GM19452 (cell line): ENCODE measurements around the gene MKX.

Experiments
- ATAC-seq: cut with Tn5 transposase; IDR thresholded peaks from one replicate; pipeline ENCODE4 v1.9.1; 2021; ENCODE audit not compliant: unreplicated experiment

MKX gene

GRCh38 chr10:27658788-27659187, 86.8 kb downstream of the MKX start:
- ATAC-seq, result no peak

- ATAC-seq, result no peak
Observed at GRCh38 chr10:27655296-27655695, 90.3 kb downstream of the MKX start.

- no peak for ATAC-seq
Observed at GRCh38 chr10:27654284-27654683, 91.3 kb downstream of the MKX start.

- ATAC-seq, result no peak
Observed at GRCh38 chr10:27646604-27647175, 98.9 kb downstream of the MKX start.

GRCh38 chr10:27646194-27646593, 99.4 kb downstream of the MKX start:
- ATAC-seq, result no peak

GRCh38 chr10:27644307-27644939, 101.2 kb downstream of the MKX start:
- no peak for ATAC-seq

GRCh38 chr10:27643301-27643700, 102.3 kb downstream of the MKX start:
- no peak for ATAC-seq

- ATAC-seq, result no peak
Observed at GRCh38 chr10:27642023-27642589, 103.5 kb downstream of the MKX start.

GRCh38 chr10:27638071-27638750, 107.4 kb downstream of the MKX start:
- no peak for ATAC-seq

GRCh38 chr10:27637601-27638000, 108.0 kb downstream of the MKX start:
- no peak for ATAC-seq

GRCh38 chr10:27636816-27637215, 108.8 kb downstream of the MKX start:
- no peak for ATAC-seq

- no peak for ATAC-seq
Observed at GRCh38 chr10:27635699-27636270, 109.8 kb downstream of the MKX start.

- no peak for ATAC-seq
Observed at GRCh38 chr10:27635290-27635689, 110.3 kb downstream of the MKX start.

- ATAC-seq, result no peak
Observed at GRCh38 chr10:27628621-27629020, 117.0 kb downstream of the MKX start.

- no peak for ATAC-seq
Observed at GRCh38 chr10:27626890-27627289, 118.7 kb downstream of the MKX start.

- ATAC-seq, result no peak
Observed at GRCh38 chr10:27625452-27626211, 120.0 kb downstream of the MKX start.

- no peak for ATAC-seq
Observed at GRCh38 chr10:27624941-27625340, 120.7 kb downstream of the MKX start.
